ENCODE results near the gene ZNF226. TPM values are rescaled to one million over a fixed set of nuclear protein-coding genes. Genes with fewer than 3 reads are reported as not detected.
"Not testable (repeated sequence)": the region's sequence is repeated elsewhere in the genome, so short reads cannot be mapped to it uniquely, and the experiment has no call there.

ZNF226 gene
- total RNA-seq, 1 experiment from 2014 or later, result 12.9 TPM

DNA sequence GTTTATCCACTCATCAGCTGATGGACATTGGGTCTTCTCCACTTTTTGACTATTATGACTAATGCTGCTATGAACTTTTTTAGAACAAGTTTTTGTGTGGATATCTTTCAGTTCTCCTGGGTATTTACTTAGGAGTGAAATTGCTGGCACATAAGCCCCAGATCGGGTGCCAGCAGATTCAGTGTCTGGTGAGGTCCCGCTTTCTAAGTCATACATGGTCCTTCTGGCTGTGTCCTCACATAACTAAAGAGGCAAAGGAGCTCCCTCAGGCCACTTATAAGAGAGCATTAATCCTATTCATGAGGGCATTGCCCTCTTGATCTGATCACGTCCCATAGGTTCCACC, 600 bp upstream of the ZNF226 start:
- H3K4me1 ChIP-seq (replicated peaks; ENCODE audit: insufficient read depth), result peaks cover 13% of the 10 kb centered on the region
- peaks cover 38% of the 10 kb centered on the region for H3K9me3 ChIP-seq (ENCODE audit: insufficient read depth, low read depth)
- H3K9me2 ChIP-seq (ENCODE audit: insufficient read depth), result no peaks in the 10 kb centered on the region
- H3K4me3 ChIP-seq, result peak overlapping the region; percentile 81
- H3F3A ChIP-seq (ENCODE audit: insufficient read depth, low read depth), result peaks cover 8% of the 10 kb centered on the region; the same call in 1 of the 2 replicates
- ChIA-PET POLR2A (ENCODE audit: unreplicated experiment) (interaction anchor here (0.6 to 0.8 kb wide), 2 partner anchors 43 to 229 kb away, joined by 4 to 11 read pairs; partner anchors contain the start of gene ZNF45), CTCF (no interaction called here)
- no peak for TF ChIP-seq EZH2 (IDR thresholded peaks at IDR 0.05; ENCODE audit: low read depth)
- TF ChIP-seq, protein P1, sequence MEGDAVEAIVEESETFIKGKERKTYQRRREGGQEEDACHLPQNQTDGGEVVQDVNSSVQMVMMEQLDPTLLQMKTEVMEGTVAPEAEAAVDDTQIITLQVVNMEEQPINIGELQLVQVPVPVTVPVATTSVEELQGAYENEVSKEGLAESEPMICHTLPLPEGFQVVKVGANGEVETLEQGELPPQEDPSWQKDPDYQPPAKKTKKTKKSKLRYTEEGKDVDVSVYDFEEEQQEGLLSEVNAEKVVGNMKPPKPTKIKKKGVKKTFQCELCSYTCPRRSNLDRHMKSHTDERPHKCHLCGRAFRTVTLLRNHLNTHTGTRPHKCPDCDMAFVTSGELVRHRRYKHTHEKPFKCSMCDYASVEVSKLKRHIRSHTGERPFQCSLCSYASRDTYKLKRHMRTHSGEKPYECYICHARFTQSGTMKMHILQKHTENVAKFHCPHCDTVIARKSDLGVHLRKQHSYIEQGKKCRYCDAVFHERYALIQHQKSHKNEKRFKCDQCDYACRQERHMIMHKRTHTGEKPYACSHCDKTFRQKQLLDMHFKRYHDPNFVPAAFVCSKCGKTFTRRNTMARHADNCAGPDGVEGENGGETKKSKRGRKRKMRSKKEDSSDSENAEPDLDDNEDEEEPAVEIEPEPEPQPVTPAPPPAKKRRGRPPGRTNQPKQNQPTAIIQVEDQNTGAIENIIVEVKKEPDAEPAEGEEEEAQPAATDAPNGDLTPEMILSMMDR (conservative IDR thresholded peaks at IDR 0.05), result no peak
- H3K4me2 ChIP-seq, result peak overlapping the region; percentile 86
- H4K20me1 ChIP-seq (ENCODE audit: insufficient read depth), result no peaks in the 10 kb centered on the region
- H3K27me3 ChIP-seq (ENCODE audit: insufficient read depth, low read depth), result no peaks in the 10 kb centered on the region
- peak overlapping the region; percentile 20; the same call in 1 of the 2 replicates for H3K27ac ChIP-seq
- H2AFZ ChIP-seq, result peak overlapping the region; percentile 92
- peaks cover 11% of the 10 kb centered on the region for H3K79me2 ChIP-seq (ENCODE audit: low read depth)
- DNase-seq, result no peak
- intact Hi-C loops (cut with micrococcal nuclease; ENCODE audit: unreplicated experiment), result loop anchor here (1.0 kb wide), 1 partner anchor 51 kb away; the partner anchor contains the start of gene ZNF225
- peaks cover 32% of the 10 kb centered on the region for H3K36me3 ChIP-seq (ENCODE audit: low read depth)
- TSS peak; percentile 91 for BruUV-seq (replicated peaks)

DNA sequence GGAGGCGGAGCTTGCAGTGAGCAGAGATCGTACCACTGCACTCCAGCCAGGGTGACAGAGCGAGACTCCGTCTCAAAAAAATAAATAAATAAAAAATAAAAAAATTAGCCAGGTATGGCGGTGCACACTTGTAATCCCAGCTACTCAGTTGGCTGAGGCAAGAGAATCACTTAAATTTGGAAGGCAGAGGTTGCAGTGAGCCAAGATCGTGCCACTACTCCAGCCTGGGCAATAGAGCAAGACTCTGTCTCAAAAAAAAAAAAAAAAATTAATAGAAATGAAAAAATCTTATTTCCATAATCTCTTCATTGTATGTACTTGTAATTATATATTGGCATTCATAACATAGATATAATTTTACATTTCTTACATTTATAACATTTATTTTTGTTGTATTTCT, 5.8 kb downstream of the ZNF226 start:
- intact Hi-C loops (cut with micrococcal nuclease; ENCODE audit: unreplicated experiment); H3K4me2 ChIP-seq; CTCF ChIA-PET; H3K79me2 ChIP-seq (ENCODE audit: low read depth); H2AFZ ChIP-seq; BruUV-seq (replicated peaks); POLR2A ChIA-PET (ENCODE audit: unreplicated experiment); H3K27me3 ChIP-seq (ENCODE audit: insufficient read depth, low read depth); DNase-seq; H3F3A ChIP-seq (ENCODE audit: insufficient read depth, low read depth); H3K4me3 ChIP-seq; H3K4me1 ChIP-seq (replicated peaks; ENCODE audit: insufficient read depth); H4K20me1 ChIP-seq (ENCODE audit: insufficient read depth); H3K9me2 ChIP-seq (ENCODE audit: insufficient read depth); H3K27ac ChIP-seq: not testable (repeated sequence)
- Histone ChIP-seq H3K9me3 (ENCODE audit: insufficient read depth, low read depth) (peaks cover 43% of the 10 kb centered on the region), H3K36me3 (ENCODE audit: low read depth) (peaks cover 88% of the 10 kb centered on the region)

DNA sequence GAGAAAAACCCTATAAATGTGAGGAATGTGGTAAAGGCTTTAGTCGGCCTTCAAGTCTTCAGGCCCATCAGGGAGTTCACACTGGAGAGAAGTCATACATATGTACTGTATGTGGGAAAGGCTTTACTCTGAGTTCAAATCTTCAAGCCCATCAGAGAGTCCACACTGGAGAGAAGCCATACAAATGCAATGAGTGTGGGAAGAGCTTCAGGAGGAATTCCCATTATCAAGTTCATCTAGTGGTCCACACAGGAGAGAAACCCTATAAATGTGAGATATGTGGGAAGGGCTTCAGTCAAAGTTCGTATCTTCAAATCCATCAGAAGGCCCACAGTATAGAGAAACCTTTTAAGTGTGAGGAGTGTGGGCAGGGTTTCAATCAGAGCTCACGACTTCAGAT, 11.7 kb downstream of the ZNF226 start:
- no peaks in the 10 kb centered on the region for H3K27me3 ChIP-seq (ENCODE audit: insufficient read depth, low read depth)
- TF ChIP-seq EZH2 (IDR thresholded peaks at IDR 0.05; ENCODE audit: low read depth), result no peak
- TF ChIP-seq, protein P1 (conservative IDR thresholded peaks at IDR 0.05), result no peak
- intact Hi-C loops (cut with micrococcal nuclease; ENCODE audit: unreplicated experiment), result no loop called here
- H3K79me2 ChIP-seq (ENCODE audit: low read depth), result no peaks in the 10 kb centered on the region
- H3K9me2 ChIP-seq (ENCODE audit: insufficient read depth), result no peaks in the 10 kb centered on the region
- peaks cover 57% of the 10 kb centered on the region for H3K36me3 ChIP-seq (ENCODE audit: low read depth)
- peaks cover 51% of the 10 kb centered on the region for H3K9me3 ChIP-seq (ENCODE audit: insufficient read depth, low read depth)
- BruUV-seq (replicated peaks), result no TSS peak
- CTCF ChIA-PET, result no interaction called here
- no peaks in the 10 kb centered on the region for H4K20me1 ChIP-seq (ENCODE audit: insufficient read depth)
- H3K4me1 ChIP-seq (replicated peaks; ENCODE audit: insufficient read depth), result no peaks in the 10 kb centered on the region
- no peak overlapping the region for H2AFZ ChIP-seq
- peaks cover 12% of the 10 kb centered on the region; the same call in 1 of the 2 replicates for H3F3A ChIP-seq (ENCODE audit: insufficient read depth, low read depth)
- POLR2A ChIA-PET (ENCODE audit: unreplicated experiment), result no interaction called here
- no peak for DNase-seq
- H3K27ac ChIP-seq, result no peak overlapping the region
- no peak overlapping the region for H3K4me2 ChIP-seq
- H3K4me3 ChIP-seq, result no peak overlapping the region

DNA sequence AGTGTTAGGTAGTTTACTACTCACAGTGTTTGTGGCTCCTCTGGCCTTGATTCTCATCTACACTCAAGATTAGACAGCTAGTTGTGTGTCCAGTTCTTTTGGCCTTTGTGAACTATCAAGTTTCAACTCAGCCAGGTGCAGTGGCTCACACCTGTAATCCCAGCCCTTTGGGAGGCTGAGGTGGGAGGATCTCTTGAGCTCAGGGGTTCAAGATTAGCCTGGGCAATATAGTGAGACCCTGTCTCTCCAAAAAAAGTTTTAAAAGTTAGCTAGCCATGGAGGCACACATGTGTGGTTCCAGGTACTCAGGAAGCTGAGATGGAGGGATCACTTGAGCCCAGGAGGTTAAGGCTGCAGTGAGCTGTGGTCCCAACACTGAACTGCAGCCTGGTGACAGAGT, 16.1 kb downstream of the ZNF226 start:
- Histone ChIP-seq H3K9me2 (ENCODE audit: insufficient read depth) (no peaks in the 10 kb centered on the region), H3K4me3 (no peak overlapping the region), H3K27me3 (ENCODE audit: insufficient read depth, low read depth) (0 out of 2 replicates have a peak, but pooled peaks cover 3% of the 10 kb centered on the region), H3K9me3 (ENCODE audit: insufficient read depth, low read depth) (peaks cover 27% of the 10 kb centered on the region), H3K4me2 (no peak overlapping the region), H3K27ac (no peak overlapping the region), H4K20me1 (ENCODE audit: insufficient read depth) (no peaks in the 10 kb centered on the region), H3F3A (ENCODE audit: insufficient read depth, low read depth) (peaks cover 8% of the 10 kb centered on the region; the same call in 1 of the 2 replicates), H3K79me2 (ENCODE audit: low read depth) (no peaks in the 10 kb centered on the region), H2AFZ (no peak overlapping the region), H3K36me3 (ENCODE audit: low read depth) (peaks cover 16% of the 10 kb centered on the region), H3K4me1 (replicated peaks; ENCODE audit: insufficient read depth) (no peaks in the 10 kb centered on the region)
- POLR2A ChIA-PET (ENCODE audit: unreplicated experiment), result no interaction called here
- no peak for TF ChIP-seq EZH2 (IDR thresholded peaks at IDR 0.05; ENCODE audit: low read depth)
- TF ChIP-seq, protein P1 (conservative IDR thresholded peaks at IDR 0.05), result no peak
- CTCF ChIA-PET, result no interaction called here
- no peak for DNase-seq
- BruUV-seq (replicated peaks), result no TSS peak
- intact Hi-C loops (cut with micrococcal nuclease; ENCODE audit: unreplicated experiment), result no loop called here
